HepG2 (cell line): Measurements from ENCODE around the gene ADARB1. TPM values are rescaled to one million over a fixed set of nuclear protein-coding genes. Genes with fewer than 3 reads are reported as not detected.
A peak's percentile ranks its signal among the peaks of the same experiment; 100 is the strongest.

Experiments
- ATAC-seq: fragments of 200-7000 bp; cut with Tn5 transposase; 3 replicates; pipeline ENCODE4 v1.9.1; 2020; ENCODE audit warnings: mild to moderate bottlenecking, moderate library complexity
- BruUV-seq: library from RNA; stranded (reverse); fragments of 400-500 nt; replicated peaks from 2 replicates; lab custom pipeline; 2021; lab: Mats Ljungman, UMichigan
- CTCF ChIA-PET: fragments of 300-600 bp; formaldehyde crosslinking; extraction: SDS; loops from one replicate; lab custom pipeline; 2021; ENCODE audit warnings: low total read pairs, inconsistent platforms, low intra/inter-chr PET ratio; lab: Yijun Ruan, JAX
- POLR2A ChIA-PET: fragments of 350-600 bp; sonication (Branson Sonifier 250); formaldehyde crosslinking; loops from one replicate; lab custom pipeline; 2020; ENCODE audit warnings: antibody characterized with exemption, inconsistent platforms; lab: Yijun Ruan, JAX
- DNase-seq: peaks from one replicate; pipeline ENCODE4 v3.0.0-alpha.2; 2015; ENCODE audit warnings: low spot score
- FAIRE-seq: peaks from 3 replicates; lab custom pipeline; 2011; peaks lifted over from hg19 to GRCh38; lab: Jason Lieb, UNC
- H2AFZ ChIP-seq: one replicate; pipeline ENCODE4 v1.6.1; 2011; ENCODE audit warnings: low read length, inconsistent platforms
- H3K27ac ChIP-seq: fragments of 300-600 bp; 3 replicates; pipeline ENCODE4 v1.8.0; 2011; ENCODE audit warnings: mixed run types, mild to moderate bottlenecking, mixed read lengths, low read length, inconsistent platforms; ENCODE audit not compliant: insufficient read depth; ENCODE audit errors: extremely low read length
- H3K27me3 ChIP-seq, 2 experiments: fragments of 200-600 bp in 1 of 2; 2 replicates in 1 of 2; 3 replicates in 1 of 2; pipeline versions ENCODE4 v1.6.0 to v1.8.0; 2011; ENCODE audit warnings: low read length in 2 of 2, mild to moderate bottlenecking in 2 of 2, moderate library complexity in 2 of 2, inconsistent platforms in 1 of 2; ENCODE audit not compliant: insufficient read depth in 2 of 2, control insufficient read depth in 1 of 2
- H3K36me3 ChIP-seq, 2 experiments: fragments of 200-600 bp in 1 of 2; replicated peaks in 1 of 2; 2 replicates in 1 of 2; 3 replicates in 1 of 2; pipeline versions ENCODE4 v1.5.1 to v1.8.0; 2011; ENCODE audit warnings: low read length in 2 of 2, inconsistent platforms in 1 of 2; ENCODE audit not compliant: insufficient read depth in 2 of 2, control insufficient read depth in 1 of 2
- H3K4me1 ChIP-seq: 2 replicates; pipeline ENCODE4 v1.5.1; 2012; ENCODE audit warnings: low read length, inconsistent platforms; ENCODE audit not compliant: insufficient read depth
- H3K4me2 ChIP-seq: 2 replicates; pipeline ENCODE4 v1.6.0; 2011; ENCODE audit warnings: low read depth, low read length, inconsistent platforms
- H3K4me3 ChIP-seq, 3 experiments: fragments of 200-600 bp in 1 of 3; sonication (generic), shearing (Covaris generic) in 1 of 3; replicated peaks in 1 of 3; 2 replicates each; pipeline ENCODE4 v1.5.1; 2011 to 2016; ENCODE audit warnings: low read length in 3 of 3, inconsistent platforms in 2 of 3, low read depth in 2 of 3, mild to moderate bottlenecking in 2 of 3, control low read depth in 1 of 3, mixed read lengths in 1 of 3; ENCODE audit not compliant: insufficient read depth in 1 of 3
- H3K79me2 ChIP-seq: one replicate; pipeline ENCODE4 v1.6.1; 2011; ENCODE audit warnings: low read length, inconsistent platforms; ENCODE audit not compliant: insufficient read depth
- H3K9ac ChIP-seq: 2 replicates; pipeline ENCODE4 v1.6.0; 2011; ENCODE audit warnings: mild to moderate bottlenecking, low read depth, low read length, inconsistent platforms; ENCODE audit not compliant: insufficient read depth
- H3K9me3 ChIP-seq: 2 replicates; pipeline ENCODE4 v1.5.1; 2012; ENCODE audit warnings: mild to moderate bottlenecking, low read length
- H4K20me1 ChIP-seq: 2 replicates; pipeline ENCODE4 v1.6.0; 2011; ENCODE audit warnings: inconsistent platforms, mild to moderate bottlenecking, low read length, moderate library complexity; ENCODE audit not compliant: insufficient read depth
- FOXO1 ChIP-seq: sonication (generic); formaldehyde crosslinking; IDR thresholded peaks from 2 replicates; pipeline ENCODE4 v1.4.0; 2020; ENCODE audit warnings: missing genetic modification reagents
- GABPA ChIP-seq, 2 experiments: IDR thresholded peaks; 2 replicates each; pipeline ENCODE4 v1.6.1; 2011 to 2016; ENCODE audit warnings: low read depth in 2 of 2, low read length in 1 of 2, missing biosample characterization in 1 of 2, missing genetic modification characterization in 1 of 2
- GABPB1 ChIP-seq: IDR thresholded peaks from 2 replicates; pipeline ENCODE4 v1.6.1; 2016; ENCODE audit warnings: mild to moderate bottlenecking, missing genetic modification reagents, moderate library complexity, missing compliant biosample characterization
- MNT ChIP-seq: fragments of 450-650 bp; IDR thresholded peaks from 2 replicates; pipeline ENCODE4 v1.6.1; 2016
- SALL2 ChIP-seq: sonication (generic); formaldehyde crosslinking; IDR thresholded peaks from 2 replicates; pipeline ENCODE4 v1.8.1; 2023; ENCODE audit warnings: mild to moderate bottlenecking, missing genetic modification reagents, inconsistent platforms
- UBTF ChIP-seq: sonication (generic); formaldehyde crosslinking; IDR thresholded peaks from 2 replicates; pipeline ENCODE4 v1.4.0; 2020; ENCODE audit warnings: mild to moderate bottlenecking, missing genetic modification reagents
- ZFP91 ChIP-seq: sonication (generic); formaldehyde crosslinking; IDR thresholded peaks from 2 replicates; pipeline ENCODE4 v1.9.0; 2022; ENCODE audit warnings: missing genetic modification reagents, mild to moderate bottlenecking, borderline replicate concordance
- ZNF687 ChIP-seq: sonication (generic); formaldehyde crosslinking; IDR thresholded peaks from 2 replicates; pipeline ENCODE4 v1.5.1; 2020; ENCODE audit warnings: mild to moderate bottlenecking, missing genetic modification reagents, moderate library complexity
- WGBS: methylation state at CpG from one replicate; pipeline ENCODE4 v1.1.6; 2017; ENCODE audit warnings: low lambda C conversion rate; 5-methylcytosine and 5-hydroxymethylcytosine counted together
- in situ Hi-C: cut with HindIII; loops from 2 replicates; pipeline ENCODE4 v1.10.0; 2017; ENCODE audit warnings: low pct_unique_long_range_greater_than_20kb; ENCODE audit not compliant: extremely low pct_ligation_motif_present
- intact Hi-C: fragments of 100-400 bp; cut with micrococcal nuclease; formaldehyde crosslinking; loops from one replicate; pipeline ENCODE4 v1.10.0; 2022; ENCODE audit not compliant: unreplicated experiment
- polyA plus RNA-seq, 8 experiments: library from polyadenylated mRNA; depleted of rRNA in 3 of 8; stranded (reverse) in 7 of 8; unstranded in 1 of 8; fragments of >200 nt; fragmentation: Illumina TruSeq in 4 of 8; extraction: Trizol in 4 of 8; gene quantifications; 2 replicates each; pipeline versions ENCODE4 v1.2.1 to v1.2.3, GENCODE V29; 2011 to 2016; ENCODE audit warnings: low read depth in 4 of 8, missing spikeins in 1 of 8, mixed read lengths in 1 of 8; ENCODE audit not compliant: insufficient read depth in 1 of 8
- total RNA-seq, 5 experiments: library from RNA; depleted of rRNA; stranded (reverse); fragments of >200 nt; fragmentation: Illumina TruSeq; extraction: Trizol; gene quantifications; 2 replicates each; pipeline ENCODE4 v1.2.3, GENCODE V29; 2016; ENCODE audit warnings: low read depth in 1 of 5

The ADARB1 gene
- total and polyA plus RNA-seq, 2 of the 13 experiments (the other 11 are each of a cell fraction or from before 2014, with no cell fraction given) = 6.6 to 10.0 TPM

- no peaks in the 10 kb centered on the region for H3K79me2 ChIP-seq
- H3K4me3 ChIP-seq = peak overlapping the region in 1 of 3 experiments; percentile 14; a peak in 1 of 6 replicates
- BruUV-seq = no TSS peak
- no peaks in the 10 kb centered on the region for H3K36me3 ChIP-seq
- 0% methylated on average over 2 of the region's 21 CpGs for WGBS
- H3K27me3 ChIP-seq = peaks cover 6 to 69% of the 10 kb centered on the region in 2 experiments
- H3K4me1 ChIP-seq = peaks cover 35% of the 10 kb centered on the region
- ChIA-PET POLR2A (no interaction called here), CTCF (no interaction called here)
- ATAC-seq = peak; percentile 11; the same call in 1 of the 3 replicates
- intact Hi-C loops = no loop called here
- TF ChIP-seq ZFP91 (CRISPR knock-in tag) (no peak), UBTF (CRISPR knock-in tag) (no peak), SALL2 (no peak), ZNF687 (CRISPR knock-in tag) (peak; percentile 10; the same call in 1 of the 2 replicates), FOXO1 (no peak), GABPA (IDR thresholded peaks at IDR 0.05; ENCODE audit: low read depth, low read length) (no peak), GABPA (CRISPR knock-in tag; IDR thresholded peaks at IDR 0.05; ENCODE audit: low read depth) (no peak), MNT (peak; percentile 42; the same call in 1 of the 2 replicates), GABPB1 (CRISPR knock-in tag) (0 out of 2 replicates have a peak, but pooled peaks have one; percentile 9)
- no peak overlapping the region for H3K27ac ChIP-seq
- in situ Hi-C loops = no loop called here
- FAIRE-seq = no peak
- no peaks in the 10 kb centered on the region for H4K20me1 ChIP-seq
- peaks cover 15% of the 10 kb centered on the region for H3K9me3 ChIP-seq
- DNase-seq = no peak
- H2AFZ ChIP-seq = no peak overlapping the region
- no peak overlapping the region for H3K9ac ChIP-seq
- peak overlapping the region; percentile 40 for H3K4me2 ChIP-seq
These were observed 42.0 kb upstream of the ADARB1 start for GRCh38 chr21:45032332-45032731.
